ENCODE data around the gene PRAMEF18. TPM values are rescaled to one million over a fixed set of nuclear protein-coding genes. Genes with fewer than 3 reads are reported as not detected.

The PRAMEF18 gene
- not detected in 2 replicates for polyA plus RNA-seq

GRCh38 chr1:13225675-13226204 is at the start of gene PRAMEF18:
TSS of gene PRAMEF18 (minus strand) at chr1:13226154. CDS start at chr1:13226106, 48 bp downstream.

GRCh38 chr1:13253898-13254297 is 27.9 kb upstream of the PRAMEF18 start, which contains the start of gene PRAMEF5:
TSS of gene PRAMEF5 (plus strand) at chr1:13254198. CDS start at chr1:13259269, 5,071 bp downstream.

GRCh38 chr1:13201309-13201708 is 24.6 kb downstream of the PRAMEF18 start, which contains the start of gene PRAMEF13:
TSS of gene PRAMEF13 (minus strand) at chr1:13201409. CDS start at chr1:13199589, 1,820 bp downstream.

Other genes starting within 250 kb of the PRAMEF18 start
- gene PRAMEF27, start 169.6 kb downstream of the PRAMEF18 start, polyA plus RNA-seq, result not detected in 2 replicates
- not detected in 2 replicates for gene HNRNPCL3, start 165.4 kb downstream of the PRAMEF18 start, polyA plus RNA-seq
- gene PRAMEF25, start 155.4 kb downstream of the PRAMEF18 start, polyA plus RNA-seq, result not detected in 2 replicates
- not detected in 2 replicates for gene HNRNPCL2, start 109.3 kb downstream of the PRAMEF18 start, polyA plus RNA-seq
- not detected in 2 replicates for gene PRAMEF26, start 70.1 kb downstream of the PRAMEF18 start, polyA plus RNA-seq
- not detected in 2 replicates for gene HNRNPCL4, start 60.5 kb downstream of the PRAMEF18 start, polyA plus RNA-seq
- not detected in 2 replicates for gene PRAMEF9, start 54.3 kb downstream of the PRAMEF18 start, polyA plus RNA-seq
- gene PRAMEF13, start 24.7 kb downstream of the PRAMEF18 start, polyA plus RNA-seq, result not detected in 2 replicates
- gene PRAMEF5, start 28.0 kb upstream of the PRAMEF18 start, polyA plus RNA-seq, result not detected in 2 replicates
- gene PRAMEF8, start 59.0 kb upstream of the PRAMEF18 start, polyA plus RNA-seq, result not detected in 2 replicates
- not detected in 2 replicates for gene PRAMEF33, start 77.4 kb upstream of the PRAMEF18 start, polyA plus RNA-seq
- not detected in 2 replicates for gene PRAMEF15, start 89.4 kb upstream of the PRAMEF18 start, polyA plus RNA-seq
- not detected in 2 replicates for gene PRAMEF14, start 121.0 kb upstream of the PRAMEF18 start, polyA plus RNA-seq
- gene PRAMEF19, start 145.8 kb upstream of the PRAMEF18 start, polyA plus RNA-seq, result not detected in 2 replicates
- not detected in 2 replicates for gene PRAMEF17, start 163.5 kb upstream of the PRAMEF18 start, polyA plus RNA-seq
- not detected in 2 replicates for gene PRAMEF20, start 184.3 kb upstream of the PRAMEF18 start, polyA plus RNA-seq